Esophagus mucosa (tissue), 1 donor: ENCODE measurements around the gene PFDN6. TPM values are rescaled to one million over a fixed set of nuclear protein-coding genes. Genes with fewer than 3 reads are reported as not detected.
A peak's percentile ranks its signal among the peaks of the same experiment; 100 is the strongest.

ENCODE experiments used
- ATAC-seq: fragments of 200-7000 bp; cut with Tn5 transposase; one replicate; pipeline ENCODE4 v1.9.1; 2020
- total RNA-seq: library from RNA; stranded (reverse); gene quantifications from one replicate; pipeline ENCODE4 v1.2.4, GENCODE V29; 2023
- donor health status: DM: yes; HTN: yes; CAD: no.

Gene PFDN6
- total RNA-seq, 1 donor from 2014 or later: 39.9 TPM

- peak; percentile 6 for ATAC-seq
These were observed 27.9 kb downstream of the PFDN6 start for GRCh38 chr6:33317419-33317668.

- ATAC-seq: peak; percentile 74
These were observed 28.4 kb downstream of the PFDN6 start, which contains the start of gene ZBTB22 for GRCh38 chr6:33317669-33318425. Gene ZBTB22, minus strand, starts transcription at chr6:33317744. Its CDS starts 828 bp downstream, at chr6:33316916.

GRCh38 chr6:33318426-33319073 lies 29.1 kb downstream of the PFDN6 start:
- ATAC-seq: no peak

- ATAC-seq: no peak
These were observed 30.5 kb downstream of the PFDN6 start for GRCh38 chr6:33319939-33320314.

- ATAC-seq: no peak
These were observed 31.1 kb downstream of the PFDN6 start for GRCh38 chr6:33320315-33321181.

- no peak for ATAC-seq
These were observed 31.8 kb downstream of the PFDN6 start for GRCh38 chr6:33321227-33321626.

GRCh38 chr6:33323623-33323948 lies 34.2 kb downstream of the PFDN6 start:
- ATAC-seq: no peak

GRCh38 chr6:33324125-33324524 lies 34.7 kb downstream of the PFDN6 start:
- ATAC-seq: no peak

- ATAC-seq: no peak
These were observed 39.7 kb downstream of the PFDN6 start for GRCh38 chr6:33329058-33329457.

GRCh38 chr6:33330736-33331135 lies 41.3 kb downstream of the PFDN6 start:
- no peak for ATAC-seq

- ATAC-seq: no peak
These were observed 44.3 kb downstream of the PFDN6 start for GRCh38 chr6:33333666-33334065.

GRCh38 chr6:33335916-33336315 lies 46.5 kb downstream of the PFDN6 start:
- ATAC-seq: no peak

GRCh38 chr6:33336495-33336894 lies 47.1 kb downstream of the PFDN6 start:
- ATAC-seq: no peak

- ATAC-seq: no peak
These were observed 49.8 kb downstream of the PFDN6 start for GRCh38 chr6:33339193-33339592.

Other genes starting within 250 kb of the PFDN6 start
- 12.7 TPM for gene HLA-DPA1, start 216.0 kb upstream of the PFDN6 start, total RNA-seq
- gene HLA-DPB1, start 213.6 kb upstream of the PFDN6 start, total RNA-seq: 10.5 TPM
- gene COL11A2, start 97.1 kb upstream of the PFDN6 start, total RNA-seq: 0.32 TPM
- gene RXRB, start 88.9 kb upstream of the PFDN6 start, total RNA-seq: 19.6 TPM
- gene SLC39A7, start 88.7 kb upstream of the PFDN6 start, total RNA-seq: 31.1 TPM
- 27.3 TPM for gene HSD17B8, start 84.9 kb upstream of the PFDN6 start, total RNA-seq
- gene RING1, start 81.1 kb upstream of the PFDN6 start, total RNA-seq: 27.0 TPM
- gene VPS52, start 17.7 kb upstream of the PFDN6 start, total RNA-seq: 38.8 TPM
- gene RPS18, start 17.5 kb upstream of the PFDN6 start, total RNA-seq: 3,499 TPM
- 16.9 TPM for gene B3GALT4, start 12.5 kb upstream of the PFDN6 start, total RNA-seq
- 31.5 TPM for gene WDR46, start 362 bp upstream of the PFDN6 start, total RNA-seq
- gene RGL2, start 9.3 kb downstream of the PFDN6 start, total RNA-seq: 55.8 TPM
- gene TAPBP, start 24.5 kb downstream of the PFDN6 start, total RNA-seq: 63.5 TPM
- gene ZBTB22, start 28.1 kb downstream of the PFDN6 start, total RNA-seq: 10.6 TPM
- 28.1 TPM for gene DAXX, start 33.4 kb downstream of the PFDN6 start, total RNA-seq
- 19.0 TPM for gene KIFC1, start 102.2 kb downstream of the PFDN6 start, total RNA-seq
- gene PHF1, start 121.4 kb downstream of the PFDN6 start, total RNA-seq: 13.4 TPM
- 92.4 TPM for gene CUTA, start 128.5 kb downstream of the PFDN6 start, total RNA-seq
- 7.1 TPM for gene SYNGAP1, start 130.5 kb downstream of the PFDN6 start, total RNA-seq
- 5.5 TPM for gene ZBTB9, start 165.0 kb downstream of the PFDN6 start, total RNA-seq